Kidney (tissue), 14 donors: ENCODE measurements around the gene FSHR. TPM values are rescaled to one million over a fixed set of nuclear protein-coding genes. Genes with fewer than 3 reads are reported as not detected.

Experiments
- DNase-seq, 5 donors: peaks; one replicate each; pipeline ENCODE4 v3.0.0-alpha.2; 2013 to 2020
- FAIRE-seq: peaks from 2 replicates; lab custom pipeline; 2012; peaks lifted over from hg19 to GRCh38; lab: Jason Lieb, UNC
- H3K27ac ChIP-seq, 2 donors: one replicate each; pipeline ENCODE4 v1.7.0; 2013; ENCODE audit warnings: low read depth in 2 of 2, low read length in 2 of 2, inconsistent platforms in 1 of 2
- H3K27me3 ChIP-seq: one replicate; pipeline ENCODE4 v1.7.1; 2013; ENCODE audit warnings: low read length, inconsistent platforms; ENCODE audit not compliant: control insufficient read depth, insufficient read depth
- H3K36me3 ChIP-seq, 3 donors: one replicate each; pipeline versions ENCODE4 v1.7.0 to v1.7.1; 2013; ENCODE audit warnings: low read length in 3 of 3, control low read depth in 1 of 3, inconsistent platforms in 1 of 3; ENCODE audit not compliant: insufficient read depth in 3 of 3, control insufficient read depth in 2 of 3
- H3K4me1 ChIP-seq, 3 donors: one replicate each; pipeline versions ENCODE4 v1.7.0 to v1.7.1; 2013; ENCODE audit warnings: low read length in 3 of 3, inconsistent platforms in 1 of 3, low read depth in 1 of 3; ENCODE audit not compliant: control insufficient read depth in 2 of 3, insufficient read depth in 2 of 3
- H3K4me3 ChIP-seq, 3 donors: one replicate each; pipeline versions ENCODE4 v1.7.0 to v1.8.1; 2013; ENCODE audit warnings: low read length in 3 of 3, control low read depth in 1 of 3, inconsistent platforms in 1 of 3
- H3K9ac ChIP-seq, 3 donors: one replicate each; pipeline versions ENCODE4 v1.7.0 to v1.7.1; 2013; ENCODE audit warnings: low read length in 3 of 3, control low read depth in 1 of 3, inconsistent platforms in 1 of 3
- H3K9me3 ChIP-seq, 3 donors: one replicate each; pipeline versions ENCODE4 v1.7.0 to v1.7.1; 2013; ENCODE audit warnings: low read length in 3 of 3, control low read depth in 1 of 3, inconsistent platforms in 1 of 3; ENCODE audit not compliant: control insufficient read depth in 2 of 3, insufficient read depth in 1 of 3
- CTCF ChIP-seq: IDR thresholded peaks from 3 replicates; pipeline ENCODE4 v1.5.1; 2012; ENCODE audit warnings: mild to moderate bottlenecking, moderate library complexity, borderline replicate concordance; ENCODE audit not compliant: insufficient read depth; ENCODE audit errors: extremely low read depth
- intact Hi-C: fragments of 100-400 bp; cut with DNase I; formaldehyde crosslinking; loops from one replicate; pipeline ENCODE4 v1.11.1; 2022
- polyA plus RNA-seq: library from polyadenylated mRNA; stranded (reverse); fragments of 350-450 nt; fragmentation: Illumina TruSeq; extraction: RNeasy Lipid Tissue Mini Kit (QIAGEN cat#74804); gene quantifications from one replicate; pipeline ENCODE4 v1.2.3, GENCODE V29; 2014; ENCODE audit warnings: low read depth, low replicate concordance; ENCODE audit not compliant: insufficient read depth
- total RNA-seq: library from RNA; stranded (reverse); fragmentation: NEBNext Ultra II Directional; extraction: Animal tissue kit (Norgen Biotek cat#: 25700); gene quantifications from one replicate; pipeline ENCODE4 v1.2.1, GENCODE V29; 2021
- donor health status: control.
- donor health status: control.
- donor health status: control.
- donor health status: control.
- donor health status: control.
- donor health status: DM: yes; HTN: yes; CAD: no.
- donor health status: Normal renal cell carcinoma (clear cell type).

FSHR gene
- total and polyA plus RNA-seq, 2 donors from 2014 or later, result 0.54 TPM; not detected in 1

GRCh38 chr2:48954935-48955334 lies 199.4 kb downstream of the FSHR start:
- DNase-seq, result no peak
- H3K36me3 ChIP-seq, result no peaks in the 10 kb centered on the region
- no peak overlapping the region for H3K9ac ChIP-seq
- no peaks in the 10 kb centered on the region for H3K9me3 ChIP-seq
- no peak for FAIRE-seq
- no peak overlapping the region for H3K4me3 ChIP-seq
- H3K27ac ChIP-seq, result no peak overlapping the region
- peaks cover 0 to 2% (median 0%) of the 10 kb centered on the region in 3 donors for H3K4me1 ChIP-seq
- no peak for TF ChIP-seq CTCF
- H3K27me3 ChIP-seq, result no peaks in the 10 kb centered on the region
- intact Hi-C loops, result no loop called here

GRCh38 chr2:48954311-48954710 lies 200.0 kb downstream of the FSHR start:
- no peak overlapping the region for H3K9ac ChIP-seq
- no peak overlapping the region for H3K27ac ChIP-seq
- no peaks in the 10 kb centered on the region for H3K27me3 ChIP-seq
- H3K36me3 ChIP-seq, result no peaks in the 10 kb centered on the region
- FAIRE-seq (no peak), DNase-seq (no peak)
- peaks cover 0 to 2% (median 0%) of the 10 kb centered on the region in 3 donors for H3K4me1 ChIP-seq
- no peak overlapping the region for H3K4me3 ChIP-seq
- H3K9me3 ChIP-seq, result no peaks in the 10 kb centered on the region
- intact Hi-C loops, result no loop called here
- TF ChIP-seq CTCF, result no peak

- intact Hi-C loops, result no loop called here
- no peak overlapping the region for H3K9ac ChIP-seq
- H3K9me3 ChIP-seq, result no peaks in the 10 kb centered on the region
- peaks cover 0 to 2% (median 0%) of the 10 kb centered on the region in 3 donors for H3K4me1 ChIP-seq
- no peak for FAIRE-seq
- no peak overlapping the region for H3K27ac ChIP-seq
- H3K36me3 ChIP-seq, result no peaks in the 10 kb centered on the region
- no peak for DNase-seq
- no peak for TF ChIP-seq CTCF
- H3K27me3 ChIP-seq, result no peaks in the 10 kb centered on the region
- H3K4me3 ChIP-seq, result no peak overlapping the region
These were observed 201.7 kb downstream of the FSHR start for GRCh38 chr2:48952614-48953013.

GRCh38 chr2:48952143-48952542 lies 202.2 kb downstream of the FSHR start:
- intact Hi-C loops, result no loop called here
- peaks cover 0 to 2% (median 0%) of the 10 kb centered on the region in 3 donors for H3K4me1 ChIP-seq
- DNase-seq (no peak), FAIRE-seq (no peak)
- H3K27ac ChIP-seq, result no peak overlapping the region
- no peak for TF ChIP-seq CTCF
- H3K9me3 ChIP-seq, result no peaks in the 10 kb centered on the region
- no peaks in the 10 kb centered on the region for H3K27me3 ChIP-seq
- H3K36me3 ChIP-seq, result no peaks in the 10 kb centered on the region
- H3K4me3 ChIP-seq, result no peak overlapping the region
- H3K9ac ChIP-seq, result no peak overlapping the region
